Transverse colon (tissue), 4 donors: ENCODE results near the gene CAMSAP3. TPM values are rescaled to one million over a fixed set of nuclear protein-coding genes. Genes with fewer than 3 reads are reported as not detected.
"Not testable (repeated sequence)": the region's sequence is repeated elsewhere in the genome, so short reads cannot be mapped to it uniquely, and the experiment has no call there.

Source experiments
- DNase-seq: peaks from one replicate; pipeline ENCODE4 v3.0.0-alpha.2; 2019
- H3K27ac ChIP-seq, 4 donors: fragments of 200-600 bp; sonication (generic); 2 replicates each; pipeline ENCODE4 v1.5.1; 2016 to 2018; ENCODE audit warnings: inconsistent platforms in 4 of 4
- H3K27me3 ChIP-seq: fragments of 200-600 bp; sonication (generic); 2 replicates; pipeline ENCODE4 v1.5.1; 2017; ENCODE audit warnings: inconsistent platforms
- H3K36me3 ChIP-seq, 4 donors: fragments of 200-600 bp; sonication (generic); 2 replicates each; pipeline ENCODE4 v1.5.1; 2017 to 2019; ENCODE audit warnings: inconsistent platforms in 4 of 4
- H3K4me1 ChIP-seq, 4 donors: fragments of 200-600 bp; sonication (generic); 2 replicates each; pipeline ENCODE4 v1.5.1; 2017 to 2020; ENCODE audit warnings: inconsistent platforms in 4 of 4
- H3K4me3 ChIP-seq, 4 donors: fragments of 200-600 bp; sonication (generic); 1 replicate in 1 of 4; 2 replicates in 3 of 4; pipeline versions ENCODE4 v1.5.1 to v1.6.1; 2017 to 2019; ENCODE audit warnings: inconsistent platforms in 4 of 4
- H3K9me3 ChIP-seq, 2 donors: fragments of 200-600 bp; sonication (generic); 2 replicates each; pipeline ENCODE4 v1.5.1; 2017 to 2019; ENCODE audit warnings: inconsistent platforms in 2 of 2
- EP300 ChIP-seq: sonication (generic); formaldehyde crosslinking; IDR thresholded peaks from one replicate; pipeline ENCODE4 v1.6.1; 2017; ENCODE audit warnings: antibody characterized with exemption, low read depth
- POLR2A ChIP-seq: fragments of 450-650 bp; IDR thresholded peaks from one replicate; pipeline ENCODE4 v1.6.1; 2016; ENCODE audit warnings: antibody characterized with exemption, mild to moderate bottlenecking, moderate library complexity
- POLR2AphosphoS5 ChIP-seq, 3 donors: sonication (generic); formaldehyde crosslinking; IDR thresholded peaks; one replicate each; pipeline ENCODE4 v1.6.1; 2016; ENCODE audit warnings: antibody characterized with exemption in 3 of 3
- WGBS, 2 donors: methylation state at CpG; one replicate each; pipeline ENCODE4 v1.1.5; 2018; ENCODE audit warnings: low coverage in 1 of 2; 5-methylcytosine and 5-hydroxymethylcytosine counted together
- in situ Hi-C, 4 donors: fragments of 200-750 bp; cut with MboI; loops; one replicate each; pipeline versions ENCODE4 v1.15.0 to v1.15.1; 2017; ENCODE audit warnings: low sequenced_read_pairs in 3 of 4, low pct_ligation_motif_present in 1 of 4, low pct_unique_long_range_greater_than_20kb in 1 of 4
- intact Hi-C: fragments of 100-400 bp; cut with DNase I; formaldehyde crosslinking; loops from one replicate; pipeline ENCODE4 v1.15.1; 2023; ENCODE audit warnings: low total_unique reads
- total RNA-seq, 4 donors: library from RNA; depleted of rRNA; stranded (reverse); fragments of >200 nt; gene quantifications; one replicate each; pipeline ENCODE4 v1.1.0, GENCODE V29; 2016
- TF ChIP-seq, protein P1 (sequence below), 5 experiments: fragments of 200-600 bp in 3 of 5; fragments of 450-650 bp in 2 of 5; sonication (generic) in 3 of 5; IDR thresholded peaks; 1 replicate in 2 of 5; 2 replicates in 3 of 5; pipeline ENCODE4 v1.5.1; 2016 to 2017; ENCODE audit warnings: antibody characterized with exemption in 5 of 5, inconsistent platforms in 3 of 5, mild to moderate bottlenecking in 2 of 5, moderate library complexity in 1 of 5

The CAMSAP3 gene
- total RNA-seq, 4 donors from 2014 or later: 36.2 to 114 (median 61.6) TPM

DNA sequence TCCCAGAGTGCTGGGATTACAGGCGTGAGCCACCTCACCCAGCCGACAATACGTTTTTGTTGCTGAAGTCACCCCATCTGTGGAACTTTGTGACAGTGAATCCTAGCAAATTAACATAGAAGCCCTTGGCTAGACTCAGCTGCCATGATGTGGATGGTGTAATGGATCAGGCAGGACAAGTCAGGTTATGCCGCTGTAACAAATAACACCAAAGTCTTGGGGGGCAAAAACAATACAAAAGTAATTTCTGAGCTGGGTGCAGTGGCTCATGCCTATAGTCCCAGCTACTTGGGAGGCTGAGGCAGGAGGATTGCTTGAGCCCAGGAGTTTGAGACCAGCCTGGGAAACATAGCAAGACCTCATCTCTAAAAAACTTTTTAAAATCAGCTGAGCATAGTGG is 30.8 kb upstream of the CAMSAP3 start:
- no peak overlapping the region for H3K4me3 ChIP-seq
- in situ Hi-C loops: loop anchor here (5.0 to 25.0 kb wide), 5 partner anchors 120 to 247 kb away; partner anchors contain the start of gene TRAPPC5 (in 1 of the 4)
- no peaks in the 10 kb centered on the region for H3K9me3 ChIP-seq
- no peak for TF ChIP-seq EP300
- TF ChIP-seq POLR2A: no peak
- TF ChIP-seq POLR2AphosphoS5 (IDR thresholded peaks at IDR 0.05): no peak
- TF ChIP-seq, protein P1, sequence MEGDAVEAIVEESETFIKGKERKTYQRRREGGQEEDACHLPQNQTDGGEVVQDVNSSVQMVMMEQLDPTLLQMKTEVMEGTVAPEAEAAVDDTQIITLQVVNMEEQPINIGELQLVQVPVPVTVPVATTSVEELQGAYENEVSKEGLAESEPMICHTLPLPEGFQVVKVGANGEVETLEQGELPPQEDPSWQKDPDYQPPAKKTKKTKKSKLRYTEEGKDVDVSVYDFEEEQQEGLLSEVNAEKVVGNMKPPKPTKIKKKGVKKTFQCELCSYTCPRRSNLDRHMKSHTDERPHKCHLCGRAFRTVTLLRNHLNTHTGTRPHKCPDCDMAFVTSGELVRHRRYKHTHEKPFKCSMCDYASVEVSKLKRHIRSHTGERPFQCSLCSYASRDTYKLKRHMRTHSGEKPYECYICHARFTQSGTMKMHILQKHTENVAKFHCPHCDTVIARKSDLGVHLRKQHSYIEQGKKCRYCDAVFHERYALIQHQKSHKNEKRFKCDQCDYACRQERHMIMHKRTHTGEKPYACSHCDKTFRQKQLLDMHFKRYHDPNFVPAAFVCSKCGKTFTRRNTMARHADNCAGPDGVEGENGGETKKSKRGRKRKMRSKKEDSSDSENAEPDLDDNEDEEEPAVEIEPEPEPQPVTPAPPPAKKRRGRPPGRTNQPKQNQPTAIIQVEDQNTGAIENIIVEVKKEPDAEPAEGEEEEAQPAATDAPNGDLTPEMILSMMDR (IDR thresholded peaks at IDR 0.05): no peak
- no peaks in the 10 kb centered on the region for H3K27me3 ChIP-seq
- H3K36me3 ChIP-seq: peaks cover 0 to 9% (median 1%) of the 10 kb centered on the region in 4 donors
- no peak for DNase-seq
- H3K27ac ChIP-seq: no peak overlapping the region
- WGBS, 2 donors: 96% methylated on average over 4 of the region's 4 CpGs; no CpG with 5 or more reads in 1 of the 2 donors
- peaks cover 0 to 3% (median 0%) of the 10 kb centered on the region in 4 donors for H3K4me1 ChIP-seq
- intact Hi-C loops: no loop called here

DNA sequence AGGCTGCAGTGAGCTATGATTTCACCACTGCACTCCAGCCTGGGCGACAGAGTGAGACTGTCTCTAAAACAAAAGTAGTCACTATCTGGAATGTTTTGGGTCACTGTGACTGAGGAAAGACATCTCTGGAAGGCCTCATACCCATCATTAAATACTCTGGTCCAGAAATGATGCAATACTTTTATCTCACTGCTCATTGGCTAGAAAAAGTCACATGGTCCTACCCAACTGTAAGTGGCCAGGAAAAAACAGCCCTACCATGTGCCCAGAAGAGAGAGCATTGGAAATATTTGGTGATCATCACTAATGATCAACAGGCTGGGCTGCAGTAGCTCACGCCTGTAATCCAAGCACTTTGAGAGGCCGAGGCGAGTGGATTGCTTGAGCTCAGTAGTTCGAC is 30.3 kb upstream of the CAMSAP3 start:
- no peaks in the 10 kb centered on the region for H3K27me3 ChIP-seq
- in situ Hi-C loops (loop anchor here (5.0 to 25.0 kb wide), 5 partner anchors 119 to 247 kb away; partner anchors contain the start of gene TRAPPC5 (in 1 of the 4)), intact Hi-C loops (no loop called here)
- 85 to 91% methylated on average over 4 to 5 of the region's 5 CpGs for WGBS, 2 donors
- peaks cover 0 to 6% (median 0%) of the 10 kb centered on the region in 4 donors for H3K36me3 ChIP-seq
- H3K4me1 ChIP-seq: peaks cover 0 to 3% (median 0%) of the 10 kb centered on the region in 4 donors
- DNase-seq: no peak
- TF ChIP-seq EP300 (no peak), POLR2AphosphoS5 (IDR thresholded peaks at IDR 0.05) (no peak)
- no peaks in the 10 kb centered on the region for H3K9me3 ChIP-seq
- H3K4me3 ChIP-seq: no peak overlapping the region
- H3K27ac ChIP-seq: no peak overlapping the region

DNA sequence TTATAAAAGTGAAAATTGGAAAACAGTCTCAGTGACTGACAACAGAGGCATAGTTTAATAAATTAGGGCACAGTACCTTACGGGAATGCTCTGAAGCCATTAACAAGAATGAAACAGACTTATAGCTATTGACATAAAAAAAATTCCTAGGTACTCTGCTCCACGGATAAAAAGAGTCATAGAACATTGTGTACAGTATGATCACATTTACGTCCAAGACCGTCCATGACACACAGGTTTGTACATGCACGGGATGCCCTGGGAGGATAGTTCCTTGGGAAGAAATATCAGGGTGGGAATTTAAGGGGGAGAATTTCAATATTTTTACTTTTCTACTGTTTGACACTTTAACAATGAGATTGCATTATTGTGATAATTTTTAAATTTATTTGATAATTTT is 24.9 kb upstream of the CAMSAP3 start:
- DNase-seq: no peak
- in situ Hi-C loops (loop anchor here in 3 of 4 donors (25.0 kb wide), 2 partner anchors 208 to 242 kb away; no protein-coding TSS in a partner anchor), intact Hi-C loops (no loop called here)
- Histone ChIP-seq H3K36me3 (no peaks in the 10 kb centered on the region), H3K27me3 (no peaks in the 10 kb centered on the region), H3K27ac (no peak overlapping the region), H3K9me3 (no peaks in the 10 kb centered on the region), H3K4me3 (no peak overlapping the region), H3K4me1 (peaks cover 0 to 3% (median 0%) of the 10 kb centered on the region in 4 donors)
- TF ChIP-seq POLR2AphosphoS5 (IDR thresholded peaks at IDR 0.05): no peak
- TF ChIP-seq, protein P1 (IDR thresholded peaks at IDR 0.05): no peak
- TF ChIP-seq EP300: no peak
- no peak for TF ChIP-seq POLR2A
- WGBS, 2 donors: 71 to 72% methylated on average over 5 of the region's 5 CpGs

GRCh38 chr19:7575434-7576040 is 20.1 kb upstream of the CAMSAP3 start:
- Histone ChIP-seq H3K9me3 (no peaks in the 10 kb centered on the region), H3K4me3 (no peak overlapping the region), H3K36me3 (no peaks in the 10 kb centered on the region), H3K4me1 (no peaks in the 10 kb centered on the region), H3K27me3 (no peaks in the 10 kb centered on the region), H3K27ac (no peak overlapping the region)
- TF ChIP-seq EP300 (no peak), POLR2A (no peak), POLR2AphosphoS5 (IDR thresholded peaks at IDR 0.05) (no peak)
- TF ChIP-seq, protein P1 (IDR thresholded peaks at IDR 0.05): no peak
- DNase-seq: no peak
- WGBS, 2 donors: 61 to 75% methylated on average over 9 of the region's 9 CpGs
- in situ Hi-C loops: no loop called here
- intact Hi-C loops: no loop called here

DNA sequence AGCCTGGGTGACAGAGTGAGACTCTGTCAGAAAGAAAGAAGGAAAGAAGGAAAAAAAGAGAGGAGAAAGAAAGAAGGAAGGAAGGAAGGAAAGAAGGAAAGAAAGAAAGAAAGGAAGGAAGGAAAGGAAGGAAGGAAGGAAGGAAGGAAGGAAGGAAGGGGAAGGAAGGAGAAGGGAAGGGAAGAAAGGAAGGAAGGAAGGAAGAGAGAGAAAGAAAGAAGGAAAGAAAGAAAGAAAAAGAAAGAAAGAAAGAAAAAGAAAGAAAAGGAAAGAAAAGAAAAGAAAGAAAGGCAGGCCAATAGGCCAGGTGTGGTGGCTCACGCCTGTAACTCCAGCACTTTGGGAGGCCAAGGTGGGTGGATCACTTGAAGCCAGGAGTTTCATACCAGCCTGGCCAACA is 18.2 kb upstream of the CAMSAP3 start:
- H3K27me3 ChIP-seq, H3K4me3 ChIP-seq, H3K9me3 ChIP-seq, H3K36me3 ChIP-seq, H3K4me1 ChIP-seq, in situ Hi-C loops, DNase-seq, H3K27ac ChIP-seq, intact Hi-C loops: not testable (repeated sequence)
- 90 to 100% methylated on average over 1 of the region's 1 CpG for WGBS, 2 donors
